H1 (cell line): ENCODE data around the gene PCSK9.

ENCODE experiments used
- BRCA1 ChIP-seq: IDR thresholded peaks from 2 replicates; pipeline ENCODE4 v1.6.1; 2012; ENCODE audit warnings: low read depth, low read length, improper control_type of control experiment
- CEBPB ChIP-seq: IDR thresholded peaks from 2 replicates; pipeline ENCODE4 v1.6.1; 2012; ENCODE audit warnings: low read depth, low read length
- EZH2 ChIP-seq: fragments of 200-600 bp; sonication (generic); IDR thresholded peaks from 2 replicates; pipeline ENCODE4 v1.7.1; 2012; ENCODE audit warnings: low read depth, mild to moderate bottlenecking, moderate library complexity, low read length, inconsistent platforms; ENCODE audit not compliant: severe bottlenecking
- HDAC6 ChIP-seq: IDR thresholded peaks from one replicate; pipeline ENCODE4 v1.7.1; 2012; ENCODE audit warnings: low read depth, mild to moderate bottlenecking, inconsistent platforms, low read length, moderate library complexity
- KDM1A ChIP-seq: fragments of 200-600, 300-600 bp; sonication (generic); IDR thresholded peaks from 2 replicates; pipeline ENCODE4 v1.7.1; 2016; ENCODE audit warnings: mild to moderate bottlenecking, low read length, borderline replicate concordance
- PHF8 ChIP-seq: fragments of 200-600 bp; sonication (generic); conservative IDR thresholded peaks from 2 replicates; pipeline ENCODE4 v1.7.1; 2012; ENCODE audit warnings: low read depth, mild to moderate bottlenecking, inconsistent platforms, low read length, moderate library complexity
- POLR2AphosphoS5 ChIP-seq: IDR thresholded peaks from 2 replicates; pipeline ENCODE4 v1.6.1; 2011; ENCODE audit warnings: low read depth, low read length
- SP1 ChIP-seq: IDR thresholded peaks from 2 replicates; pipeline ENCODE4 v1.6.1; 2011; ENCODE audit warnings: low read depth, low read length
- TBP ChIP-seq: IDR thresholded peaks from 2 replicates; pipeline ENCODE4 v1.6.1; 2011; ENCODE audit warnings: low read depth, low read length, improper control_type of control experiment
- USF2 ChIP-seq: IDR thresholded peaks from 2 replicates; pipeline ENCODE4 v1.6.1; 2011; ENCODE audit warnings: low read length, improper control_type of control experiment
- YY1 ChIP-seq: IDR thresholded peaks from 2 replicates; pipeline ENCODE4 v1.6.1; 2011; ENCODE audit warnings: low read depth, mild to moderate bottlenecking, low read length
- ZNF274 ChIP-seq: IDR thresholded peaks from 2 replicates; pipeline ENCODE4 v1.7.0; 2012; ENCODE audit warnings: low read length, borderline replicate concordance; ENCODE audit errors: extremely low read depth
- TF ChIP-seq, protein P1 (sequence below), 3 experiments: IDR thresholded peaks; 1 replicate in 2 of 3; 2 replicates in 1 of 3; pipeline versions ENCODE4 v1.5.1 to v1.6.1; 2011; ENCODE audit warnings: low read length in 3 of 3, mild to moderate bottlenecking in 3 of 3, inconsistent platforms in 2 of 3, low read depth in 1 of 3, moderate library complexity in 1 of 3; ENCODE audit not compliant: insufficient read depth in 1 of 3; ENCODE audit errors: control extremely low read depth in 1 of 3
- TF ChIP-seq, protein P2 (sequence below): IDR thresholded peaks from 2 replicates; pipeline ENCODE4 v1.6.1; 2012; ENCODE audit warnings: inconsistent platforms

GRCh38 chr1:55071477-55071876 lies 32.1 kb downstream of the PCSK9 start:
- TF ChIP-seq, protein P1, sequence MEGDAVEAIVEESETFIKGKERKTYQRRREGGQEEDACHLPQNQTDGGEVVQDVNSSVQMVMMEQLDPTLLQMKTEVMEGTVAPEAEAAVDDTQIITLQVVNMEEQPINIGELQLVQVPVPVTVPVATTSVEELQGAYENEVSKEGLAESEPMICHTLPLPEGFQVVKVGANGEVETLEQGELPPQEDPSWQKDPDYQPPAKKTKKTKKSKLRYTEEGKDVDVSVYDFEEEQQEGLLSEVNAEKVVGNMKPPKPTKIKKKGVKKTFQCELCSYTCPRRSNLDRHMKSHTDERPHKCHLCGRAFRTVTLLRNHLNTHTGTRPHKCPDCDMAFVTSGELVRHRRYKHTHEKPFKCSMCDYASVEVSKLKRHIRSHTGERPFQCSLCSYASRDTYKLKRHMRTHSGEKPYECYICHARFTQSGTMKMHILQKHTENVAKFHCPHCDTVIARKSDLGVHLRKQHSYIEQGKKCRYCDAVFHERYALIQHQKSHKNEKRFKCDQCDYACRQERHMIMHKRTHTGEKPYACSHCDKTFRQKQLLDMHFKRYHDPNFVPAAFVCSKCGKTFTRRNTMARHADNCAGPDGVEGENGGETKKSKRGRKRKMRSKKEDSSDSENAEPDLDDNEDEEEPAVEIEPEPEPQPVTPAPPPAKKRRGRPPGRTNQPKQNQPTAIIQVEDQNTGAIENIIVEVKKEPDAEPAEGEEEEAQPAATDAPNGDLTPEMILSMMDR (IDR thresholded peaks at IDR 0.05; ENCODE audit: control extremely low read depth in 1 of 3, insufficient read depth in 1 of 3, low read depth in 1 of 3, low read length in 3 of 3): peak; percentile 31 to 83 (median 61)
- TF ChIP-seq SP1 (no peak), USF2 (no peak), EZH2 (no peak), YY1 (no peak), CEBPB (no peak), TBP (no peak), KDM1A (no peak), BRCA1 (no peak), PHF8 (no peak), ZNF274 (no peak), POLR2AphosphoS5 (no peak), HDAC6 (no peak)
- TF ChIP-seq, protein P2, sequence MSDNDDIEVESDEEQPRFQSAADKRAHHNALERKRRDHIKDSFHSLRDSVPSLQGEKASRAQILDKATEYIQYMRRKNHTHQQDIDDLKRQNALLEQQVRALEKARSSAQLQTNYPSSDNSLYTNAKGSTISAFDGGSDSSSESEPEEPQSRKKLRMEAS: peak; percentile 65
